CD14-positive monocyte (primary cell): ENCODE data around the gene PNKD. TPM values are rescaled to one million over a fixed set of nuclear protein-coding genes. Genes with fewer than 3 reads are reported as not detected.
A peak's percentile ranks its signal among the peaks of the same experiment; 100 is the strongest.

ENCODE experiments used
- DNase-seq, 3 donors: peaks; one replicate each; pipeline ENCODE4 v3.0.0-alpha.2; 2011 to 2022
- H2AFZ ChIP-seq: 2 replicates; pipeline ENCODE4 v1.6.0; 2012; ENCODE audit warnings: mild to moderate bottlenecking, low read depth, low read length, inconsistent platforms; ENCODE audit not compliant: insufficient read depth, poor library complexity, severe bottlenecking
- H3K27ac ChIP-seq, 2 donors: 1 replicate in 1 of 2; 2 replicates in 1 of 2; pipeline ENCODE4 v1.5.1; 2012 to 2013; ENCODE audit warnings: low read length in 2 of 2, control low read depth in 1 of 2, inconsistent platforms in 1 of 2, low read depth in 1 of 2, mild to moderate bottlenecking in 1 of 2
- H3K27me3 ChIP-seq, 2 donors: one replicate each; pipeline versions ENCODE4 v1.6.0 to v1.6.1; 2011 to 2013; ENCODE audit warnings: low read length in 2 of 2; ENCODE audit not compliant: control insufficient read depth in 2 of 2, insufficient read depth in 2 of 2
- H3K36me3 ChIP-seq, 2 donors: replicated peaks in 1 of 2; 1 replicate in 1 of 2; 2 replicates in 1 of 2; pipeline versions ENCODE4 v1.5.1 to v1.6.1; 2012 to 2013; ENCODE audit warnings: low read length in 2 of 2, control low read depth in 1 of 2, inconsistent platforms in 1 of 2, mild to moderate bottlenecking in 1 of 2; ENCODE audit not compliant: insufficient read depth in 2 of 2, control insufficient read depth in 1 of 2
- H3K4me1 ChIP-seq, 2 donors: 1 replicate in 1 of 2; 2 replicates in 1 of 2; pipeline versions ENCODE4 v1.5.1 to v1.6.1; 2012 to 2013; ENCODE audit warnings: low read length in 2 of 2, control low read depth in 1 of 2, inconsistent platforms in 1 of 2, mild to moderate bottlenecking in 1 of 2, moderate library complexity in 1 of 2; ENCODE audit not compliant: insufficient read depth in 2 of 2, control insufficient read depth in 1 of 2
- H3K4me2 ChIP-seq: replicated peaks from 2 replicates; pipeline ENCODE3; 2012; ENCODE audit warnings: low read length, moderate library complexity, mild to moderate bottlenecking; ENCODE audit not compliant: poor library complexity, severe bottlenecking; ENCODE audit errors: extremely low read depth
- H3K4me3 ChIP-seq, 3 experiments: fragments of 200-600 bp in 1 of 3; sonication (generic) in 1 of 3; replicated peaks in 1 of 3; 1 replicate in 2 of 3; 2 replicates in 1 of 3; pipeline ENCODE4 v1.5.1; 2011 to 2013; ENCODE audit warnings: low read length in 3 of 3, mild to moderate bottlenecking in 3 of 3, control low read depth in 2 of 3, low read depth in 2 of 3, inconsistent platforms in 1 of 3, moderate library complexity in 1 of 3
- H3K79me2 ChIP-seq: 2 replicates; pipeline ENCODE4 v1.6.0; 2012; ENCODE audit warnings: mild to moderate bottlenecking, control low read depth, inconsistent platforms, low read length, moderate library complexity; ENCODE audit not compliant: insufficient read depth
- H3K9ac ChIP-seq: 2 replicates; pipeline ENCODE4 v1.6.0; 2017; ENCODE audit warnings: low read length, mild to moderate bottlenecking; ENCODE audit not compliant: insufficient read depth, poor library complexity, severe bottlenecking
- H3K9me3 ChIP-seq, 2 donors: replicated peaks in 1 of 2; 1 replicate in 1 of 2; 2 replicates in 1 of 2; pipeline versions ENCODE4 v1.5.1 to v1.6.1; 2012 to 2013; ENCODE audit warnings: low read length in 2 of 2, control low read depth in 1 of 2; ENCODE audit not compliant: control insufficient read depth in 1 of 2, insufficient read depth in 1 of 2
- H4K20me1 ChIP-seq: 2 replicates; pipeline ENCODE4 v1.6.0; 2012; ENCODE audit warnings: mild to moderate bottlenecking, low read length, control low read depth, moderate library complexity; ENCODE audit not compliant: insufficient read depth
- H3K27ac Mint-ChIP-seq, 7 donors: one replicate each; pipeline ENCODE4 v1.8.0; 2020; ENCODE audit warnings: mild to moderate bottlenecking in 7 of 7, mixed read lengths in 7 of 7, moderate library complexity in 6 of 7, inconsistent platforms in 2 of 7
- H3K27me3 Mint-ChIP-seq, 3 donors: one replicate each; pipeline ENCODE4 v1.8.0; 2021 to 2022; ENCODE audit warnings: low read depth in 3 of 3, mild to moderate bottlenecking in 3 of 3, mixed read lengths in 3 of 3, moderate library complexity in 3 of 3, inconsistent platforms in 1 of 3
- H3K36me3 Mint-ChIP-seq, 2 donors: one replicate each; pipeline ENCODE4 v1.8.0; 2020; ENCODE audit warnings: mixed read lengths in 2 of 2, inconsistent platforms in 1 of 2, mild to moderate bottlenecking in 1 of 2
- H3K4me1 Mint-ChIP-seq: one replicate; pipeline ENCODE4 v1.8.0; 2020; ENCODE audit warnings: mild to moderate bottlenecking, mixed read lengths
- H3K4me3 Mint-ChIP-seq, 2 donors: one replicate each; pipeline ENCODE4 v1.8.0; 2020; ENCODE audit warnings: mild to moderate bottlenecking in 2 of 2, mixed read lengths in 2 of 2, moderate library complexity in 1 of 2
- H3K9me3 Mint-ChIP-seq, 7 donors: one replicate each; pipeline ENCODE4 v1.8.0; 2020 to 2022; ENCODE audit warnings: mixed read lengths in 7 of 7, mild to moderate bottlenecking in 6 of 7, moderate library complexity in 6 of 7, inconsistent platforms in 2 of 7
- WGBS: methylation state at CpG from one replicate; pipeline ENCODE4 v1.1.5; 2013; ENCODE audit warnings: missing lambda C conversion rate; ENCODE audit not compliant: insufficient coverage; 5-methylcytosine and 5-hydroxymethylcytosine counted together
- intact Hi-C, 2 donors: fragments of 100-400 bp; cut with micrococcal nuclease; formaldehyde crosslinking; loops; one replicate each; pipeline versions ENCODE4 v1.15.0 to v1.15.1; 2023
- polyA plus RNA-seq, 3 donors: library from polyadenylated mRNA; depleted of rRNA in 1 of 3; unstranded in 2 of 3; stranded (reverse) in 1 of 3; fragments of 300-500 nt in 2 of 3; fragments of >200 nt in 1 of 3; fragmentation: Illumina TruSeq in 2 of 3; gene quantifications; 1 replicate in 2 of 3; 2 replicates in 1 of 3; pipeline ENCODE4 v1.2.3, GENCODE V29; 2012 to 2021
- TF ChIP-seq, protein P1 (sequence below): fragments of 200-600 bp; IDR thresholded peaks from one replicate; pipeline ENCODE4 v1.8.0; 2022; ENCODE audit warnings: antibody characterized with exemption, mild to moderate bottlenecking

The PNKD gene
- polyA plus RNA-seq, 3 donors: 79.8 to 92.0 (median 88.2) TPM

- Mint-ChIP-seq H3K36me3 (peaks cover 15 to 19% of the 10 kb centered on the region in 2 donors), H3K4me1 (peaks cover 87% of the 10 kb centered on the region), H3K4me3 (peak overlapping the region; percentile 71 to 83), H3K27me3 (peaks cover 0 to 7% (median 0%) of the 10 kb centered on the region in 3 donors), H3K9me3 (no peaks in the 10 kb centered on the region), H3K27ac (peak overlapping the region; percentile 73 to 91 (median 89))
- no peaks in the 10 kb centered on the region for H3K9me3 ChIP-seq
- H4K20me1 ChIP-seq: peaks cover 7% of the 10 kb centered on the region
- H3K4me2 ChIP-seq: peak overlapping the region; percentile 62
- H3K4me3 ChIP-seq: peak overlapping the region in 1 of 3 experiments; percentile 49
- no peak for DNase-seq
- peaks cover 76% of the 10 kb centered on the region for H3K79me2 ChIP-seq
- H3K27ac ChIP-seq: peak overlapping the region; percentile 64 to 65
- H3K9ac ChIP-seq: peak overlapping the region; percentile 25
- TF ChIP-seq, protein P1, sequence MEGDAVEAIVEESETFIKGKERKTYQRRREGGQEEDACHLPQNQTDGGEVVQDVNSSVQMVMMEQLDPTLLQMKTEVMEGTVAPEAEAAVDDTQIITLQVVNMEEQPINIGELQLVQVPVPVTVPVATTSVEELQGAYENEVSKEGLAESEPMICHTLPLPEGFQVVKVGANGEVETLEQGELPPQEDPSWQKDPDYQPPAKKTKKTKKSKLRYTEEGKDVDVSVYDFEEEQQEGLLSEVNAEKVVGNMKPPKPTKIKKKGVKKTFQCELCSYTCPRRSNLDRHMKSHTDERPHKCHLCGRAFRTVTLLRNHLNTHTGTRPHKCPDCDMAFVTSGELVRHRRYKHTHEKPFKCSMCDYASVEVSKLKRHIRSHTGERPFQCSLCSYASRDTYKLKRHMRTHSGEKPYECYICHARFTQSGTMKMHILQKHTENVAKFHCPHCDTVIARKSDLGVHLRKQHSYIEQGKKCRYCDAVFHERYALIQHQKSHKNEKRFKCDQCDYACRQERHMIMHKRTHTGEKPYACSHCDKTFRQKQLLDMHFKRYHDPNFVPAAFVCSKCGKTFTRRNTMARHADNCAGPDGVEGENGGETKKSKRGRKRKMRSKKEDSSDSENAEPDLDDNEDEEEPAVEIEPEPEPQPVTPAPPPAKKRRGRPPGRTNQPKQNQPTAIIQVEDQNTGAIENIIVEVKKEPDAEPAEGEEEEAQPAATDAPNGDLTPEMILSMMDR: no peak
- peak overlapping the region; percentile 39 for H2AFZ ChIP-seq
- no peaks in the 10 kb centered on the region for H3K27me3 ChIP-seq
- H3K4me1 ChIP-seq: peaks cover 87 to 94% of the 10 kb centered on the region in 2 donors
- H3K36me3 ChIP-seq: no peaks in the 10 kb centered on the region
- intact Hi-C loops: loop anchor here in 1 of 2 donors (1.0 to 5.0 kb wide), 2 partner anchors 9 to 35 kb away; no protein-coding TSS in a partner anchor
- WGBS: 4% methylated on average over 10 of the region's 11 CpGs
These were observed 57.3 kb downstream of the PNKD start for GRCh38 chr2:218327451-218328210.

- Mint-ChIP-seq H3K27ac (peak overlapping the region; percentile 77 to 90 (median 88)), H3K4me3 (peak overlapping the region in 1 of 2 donors; percentile 63), H3K36me3 (peaks cover 15 to 19% of the 10 kb centered on the region in 2 donors), H3K4me1 (peaks cover 93% of the 10 kb centered on the region), H3K27me3 (peaks cover 0 to 9% (median 1%) of the 10 kb centered on the region in 3 donors), H3K9me3 (no peaks in the 10 kb centered on the region)
- intact Hi-C loops: loop anchor here in 1 of 2 donors (1.0 to 5.0 kb wide), 2 partner anchors 8 to 34 kb away; no protein-coding TSS in a partner anchor
- no peaks in the 10 kb centered on the region for H3K27me3 ChIP-seq
- H3K27ac ChIP-seq: peak overlapping the region; percentile 64 to 65
- no peaks in the 10 kb centered on the region for H3K9me3 ChIP-seq
- peak overlapping the region; percentile 39 for H2AFZ ChIP-seq
- no peaks in the 10 kb centered on the region for H3K36me3 ChIP-seq
- peaks cover 7% of the 10 kb centered on the region for H4K20me1 ChIP-seq
- H3K4me2 ChIP-seq: peak overlapping the region; percentile 62
- TF ChIP-seq, protein P1: no peak
- peaks cover 76% of the 10 kb centered on the region for H3K79me2 ChIP-seq
- 100% methylated on average over 2 of the region's 2 CpGs for whole genome bisulfite sequencing
- peak overlapping the region; percentile 25 for H3K9ac ChIP-seq
- DNase-seq: no peak
- peaks cover 93 to 97% of the 10 kb centered on the region in 2 donors for H3K4me1 ChIP-seq
- H3K4me3 ChIP-seq: peak overlapping the region in 1 of 3 experiments; percentile 49
These were observed 58.0 kb downstream of the PNKD start for GRCh38 chr2:218328294-218328693.
